ENCODE data around the gene TRAP1. TPM values are rescaled to one million over a fixed set of nuclear protein-coding genes. Genes with fewer than 3 reads are reported as not detected.

TRAP1 gene
- total and polyA plus RNA-seq, 4 donors = 78.3 to 148 (median 112) TPM

DNA sequence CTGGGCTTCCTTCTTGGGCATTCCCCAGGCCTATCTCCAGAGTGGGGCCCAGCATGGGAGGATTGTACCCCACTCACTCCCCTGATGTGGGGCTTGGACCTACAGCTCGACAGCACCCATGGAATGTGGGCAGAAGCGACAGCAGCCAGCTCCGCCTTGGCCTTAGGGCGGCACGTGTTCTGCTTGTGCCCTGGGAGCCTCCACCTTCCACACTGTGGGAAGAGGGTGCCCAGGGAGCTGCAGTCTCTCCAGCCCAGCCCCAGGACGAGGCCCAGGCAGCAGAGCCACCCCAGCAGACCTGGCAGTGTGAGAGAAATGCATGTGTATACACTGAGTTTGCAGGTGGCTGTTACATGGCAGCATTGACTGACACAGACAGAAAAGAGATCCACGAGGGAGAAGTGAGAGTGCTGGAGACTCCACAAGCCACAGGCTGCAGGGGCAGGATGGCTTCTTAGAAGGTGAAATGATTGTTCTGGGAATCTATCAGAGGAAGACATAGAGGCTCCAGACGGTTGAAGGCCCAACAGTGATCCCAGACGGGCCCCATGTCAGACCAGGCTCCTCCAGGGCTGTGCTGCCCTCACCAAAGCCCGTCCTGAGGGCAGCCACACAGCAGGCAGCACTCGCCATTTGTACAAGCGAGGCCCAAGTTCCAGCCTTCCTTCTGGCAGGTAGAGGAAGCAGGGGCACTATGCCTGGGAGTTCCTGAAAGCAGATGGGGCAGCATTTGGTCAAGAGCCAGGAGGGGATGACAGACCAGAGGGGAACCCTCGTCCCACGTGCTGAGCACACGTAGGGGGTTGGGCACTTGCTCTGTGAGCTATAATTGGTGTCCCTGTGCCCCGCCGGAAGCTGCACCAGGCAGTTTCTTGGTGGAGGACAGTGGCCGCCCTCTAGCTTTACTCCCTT is 65.6 kb downstream of the TRAP1 start:
- DNase-seq (ENCODE audit: low spot score) = peak; percentile 29

More for the DNA sequence above, 65.6 kb downstream of the TRAP1 start:
- Histone ChIP-seq H3K4me3 (ENCODE audit: low read depth in 1 of 3, low read length in 3 of 3) (no peak overlapping the region), H3K4me1 (ENCODE audit: control insufficient read depth in 4 of 4, insufficient read depth in 4 of 4, low read length in 3 of 4) (no peaks in the 10 kb centered on the region), H3K9me3 (ENCODE audit: control insufficient read depth in 4 of 4, low read length in 3 of 4) (no peaks in the 10 kb centered on the region), H3K27ac (ENCODE audit: low read depth in 1 of 2, low read length in 2 of 2) (no peak overlapping the region), H3K27me3 (ENCODE audit: control insufficient read depth in 4 of 4, insufficient read depth in 4 of 4, low read length in 3 of 4) (no peaks in the 10 kb centered on the region), H3K9ac (ENCODE audit: low read depth in 1 of 2, low read length in 2 of 2) (no peak overlapping the region), H3K36me3 (ENCODE audit: control insufficient read depth in 4 of 4, insufficient read depth in 3 of 4, low read depth in 1 of 4, low read length in 3 of 4) (peaks cover 0 to 14% (median 3%) of the 10 kb centered on the region in 4 donors)
- 88% methylated on average over 18 of the region's 18 CpGs for WGBS
- no peak for TF ChIP-seq MAX (IDR thresholded peaks at IDR 0.05)
- no peak for TF ChIP-seq JUND (IDR thresholded peaks at IDR 0.05)
- TF ChIP-seq, protein P1, sequence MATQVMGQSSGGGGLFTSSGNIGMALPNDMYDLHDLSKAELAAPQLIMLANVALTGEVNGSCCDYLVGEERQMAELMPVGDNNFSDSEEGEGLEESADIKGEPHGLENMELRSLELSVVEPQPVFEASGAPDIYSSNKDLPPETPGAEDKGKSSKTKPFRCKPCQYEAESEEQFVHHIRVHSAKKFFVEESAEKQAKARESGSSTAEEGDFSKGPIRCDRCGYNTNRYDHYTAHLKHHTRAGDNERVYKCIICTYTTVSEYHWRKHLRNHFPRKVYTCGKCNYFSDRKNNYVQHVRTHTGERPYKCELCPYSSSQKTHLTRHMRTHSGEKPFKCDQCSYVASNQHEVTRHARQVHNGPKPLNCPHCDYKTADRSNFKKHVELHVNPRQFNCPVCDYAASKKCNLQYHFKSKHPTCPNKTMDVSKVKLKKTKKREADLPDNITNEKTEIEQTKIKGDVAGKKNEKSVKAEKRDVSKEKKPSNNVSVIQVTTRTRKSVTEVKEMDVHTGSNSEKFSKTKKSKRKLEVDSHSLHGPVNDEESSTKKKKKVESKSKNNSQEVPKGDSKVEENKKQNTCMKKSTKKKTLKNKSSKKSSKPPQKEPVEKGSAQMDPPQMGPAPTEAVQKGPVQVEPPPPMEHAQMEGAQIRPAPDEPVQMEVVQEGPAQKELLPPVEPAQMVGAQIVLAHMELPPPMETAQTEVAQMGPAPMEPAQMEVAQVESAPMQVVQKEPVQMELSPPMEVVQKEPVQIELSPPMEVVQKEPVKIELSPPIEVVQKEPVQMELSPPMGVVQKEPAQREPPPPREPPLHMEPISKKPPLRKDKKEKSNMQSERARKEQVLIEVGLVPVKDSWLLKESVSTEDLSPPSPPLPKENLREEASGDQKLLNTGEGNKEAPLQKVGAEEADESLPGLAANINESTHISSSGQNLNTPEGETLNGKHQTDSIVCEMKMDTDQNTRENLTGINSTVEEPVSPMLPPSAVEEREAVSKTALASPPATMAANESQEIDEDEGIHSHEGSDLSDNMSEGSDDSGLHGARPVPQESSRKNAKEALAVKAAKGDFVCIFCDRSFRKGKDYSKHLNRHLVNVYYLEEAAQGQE (IDR thresholded peaks at IDR 0.05) = no peak
- TF ChIP-seq FOXA2 (IDR thresholded peaks at IDR 0.05) = no peak
- TF ChIP-seq, protein P2, sequence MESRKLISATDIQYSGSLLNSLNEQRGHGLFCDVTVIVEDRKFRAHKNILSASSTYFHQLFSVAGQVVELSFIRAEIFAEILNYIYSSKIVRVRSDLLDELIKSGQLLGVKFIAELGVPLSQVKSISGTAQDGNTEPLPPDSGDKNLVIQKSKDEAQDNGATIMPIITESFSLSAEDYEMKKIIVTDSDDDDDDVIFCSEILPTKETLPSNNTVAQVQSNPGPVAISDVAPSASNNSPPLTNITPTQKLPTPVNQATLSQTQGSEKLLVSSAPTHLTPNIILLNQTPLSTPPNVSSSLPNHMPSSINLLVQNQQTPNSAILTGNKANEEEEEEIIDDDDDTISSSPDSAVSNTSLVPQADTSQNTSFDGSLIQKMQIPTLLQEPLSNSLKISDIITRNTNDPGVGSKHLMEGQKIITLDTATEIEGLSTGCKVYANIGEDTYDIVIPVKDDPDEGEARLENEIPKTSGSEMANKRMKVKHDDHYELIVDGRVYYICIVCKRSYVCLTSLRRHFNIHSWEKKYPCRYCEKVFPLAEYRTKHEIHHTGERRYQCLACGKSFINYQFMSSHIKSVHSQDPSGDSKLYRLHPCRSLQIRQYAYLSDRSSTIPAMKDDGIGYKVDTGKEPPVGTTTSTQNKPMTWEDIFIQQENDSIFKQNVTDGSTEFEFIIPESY (IDR thresholded peaks at IDR 0.05) = no peak
- TF ChIP-seq RXRA (IDR thresholded peaks at IDR 0.05) = no peak
- no peak for TF ChIP-seq HNF4A (conservative IDR thresholded peaks at IDR 0.05)
- no peak for TF ChIP-seq SP1 (IDR thresholded peaks at IDR 0.05)
- no peak for TF ChIP-seq HNF4G (IDR thresholded peaks at IDR 0.05)
- no peak for TF ChIP-seq YY1 (IDR thresholded peaks at IDR 0.05)
- TF ChIP-seq, protein P3, sequence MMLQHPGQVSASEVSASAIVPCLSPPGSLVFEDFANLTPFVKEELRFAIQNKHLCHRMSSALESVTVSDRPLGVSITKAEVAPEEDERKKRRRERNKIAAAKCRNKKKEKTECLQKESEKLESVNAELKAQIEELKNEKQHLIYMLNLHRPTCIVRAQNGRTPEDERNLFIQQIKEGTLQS (IDR thresholded peaks at IDR 0.05) = no peak
- TF ChIP-seq, protein P4, sequence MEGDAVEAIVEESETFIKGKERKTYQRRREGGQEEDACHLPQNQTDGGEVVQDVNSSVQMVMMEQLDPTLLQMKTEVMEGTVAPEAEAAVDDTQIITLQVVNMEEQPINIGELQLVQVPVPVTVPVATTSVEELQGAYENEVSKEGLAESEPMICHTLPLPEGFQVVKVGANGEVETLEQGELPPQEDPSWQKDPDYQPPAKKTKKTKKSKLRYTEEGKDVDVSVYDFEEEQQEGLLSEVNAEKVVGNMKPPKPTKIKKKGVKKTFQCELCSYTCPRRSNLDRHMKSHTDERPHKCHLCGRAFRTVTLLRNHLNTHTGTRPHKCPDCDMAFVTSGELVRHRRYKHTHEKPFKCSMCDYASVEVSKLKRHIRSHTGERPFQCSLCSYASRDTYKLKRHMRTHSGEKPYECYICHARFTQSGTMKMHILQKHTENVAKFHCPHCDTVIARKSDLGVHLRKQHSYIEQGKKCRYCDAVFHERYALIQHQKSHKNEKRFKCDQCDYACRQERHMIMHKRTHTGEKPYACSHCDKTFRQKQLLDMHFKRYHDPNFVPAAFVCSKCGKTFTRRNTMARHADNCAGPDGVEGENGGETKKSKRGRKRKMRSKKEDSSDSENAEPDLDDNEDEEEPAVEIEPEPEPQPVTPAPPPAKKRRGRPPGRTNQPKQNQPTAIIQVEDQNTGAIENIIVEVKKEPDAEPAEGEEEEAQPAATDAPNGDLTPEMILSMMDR (IDR thresholded peaks at IDR 0.05; ENCODE audit: low read depth, low read length, missing input control) = no peak
- TF ChIP-seq RAD21 (IDR thresholded peaks at IDR 0.05) = no peak
- TF ChIP-seq EGR1 (IDR thresholded peaks at IDR 0.05; ENCODE audit: low read depth in 2 of 2) = no peak
- TF ChIP-seq NR2F2 (IDR thresholded peaks at IDR 0.05) = no peak
- TF ChIP-seq FOXA1 (IDR thresholded peaks at IDR 0.05) = no peak
- TF ChIP-seq GABPA (IDR thresholded peaks at IDR 0.05 in 1 of 2, conservative IDR thresholded peaks at IDR 0.05 in 1 of 2) = no peak
- no peak for TF ChIP-seq TAF1 (conservative IDR thresholded peaks at IDR 0.05)

Measured in liver (tissue), 9 donors.